Measurements from ENCODE around the gene CCL5. TPM values are rescaled to one million over a fixed set of nuclear protein-coding genes. Genes with fewer than 3 reads are reported as not detected.
A peak's percentile ranks its signal among the peaks of the same experiment; 100 is the strongest.

Gene CCL5
- total RNA-seq, 1 experiment from 2014 or later = 7.0 TPM

- intact Hi-C loops (cut with micrococcal nuclease; ENCODE audit: unreplicated experiment) = no loop called here
- DNase-seq = no peak
- Mint-ChIP-seq H3K4me1 (ENCODE audit: low read depth, unreplicated experiment) (no peaks in the 10 kb centered on the region), H3K36me3 (ENCODE audit: insufficient read depth, unreplicated experiment) (peaks cover 76% of the 10 kb centered on the region), H3K4me3 (ENCODE audit: low read depth, unreplicated experiment) (no peak overlapping the region), H3K27ac (ENCODE audit: unreplicated experiment) (no peak overlapping the region), H3K9me3 (ENCODE audit: low read depth, unreplicated experiment) (no peaks in the 10 kb centered on the region), H3K27me3 (ENCODE audit: unreplicated experiment) (no peaks in the 10 kb centered on the region)
- no peak for TF ChIP-seq CTCF (IDR thresholded peaks at IDR 0.05; ENCODE audit: unreplicated experiment)
- CTCF ChIA-PET = no interaction called here
- no TSS peak for BruUV-seq (replicated peaks)
These were observed 33.2 kb downstream of the CCL5 start for GRCh38 chr17:35847006-35847405.

GRCh38 chr17:35846055-35846809 is 33.9 kb downstream of the CCL5 start:
- intact Hi-C loops (cut with micrococcal nuclease; ENCODE audit: unreplicated experiment) = no loop called here
- peaks cover 78% of the 10 kb centered on the region for H3K36me3 Mint-ChIP-seq (ENCODE audit: insufficient read depth, unreplicated experiment)
- no TSS peak for BruUV-seq (replicated peaks)
- no peak overlapping the region for H3K27ac Mint-ChIP-seq (ENCODE audit: unreplicated experiment)
- CTCF ChIA-PET = no interaction called here
- H3K4me3 Mint-ChIP-seq (ENCODE audit: low read depth, unreplicated experiment) = no peak overlapping the region
- TF ChIP-seq CTCF (IDR thresholded peaks at IDR 0.05; ENCODE audit: unreplicated experiment) = no peak
- DNase-seq = no peak
- no peaks in the 10 kb centered on the region for H3K27me3 Mint-ChIP-seq (ENCODE audit: unreplicated experiment)
- H3K9me3 Mint-ChIP-seq (ENCODE audit: low read depth, unreplicated experiment) = no peaks in the 10 kb centered on the region
- H3K4me1 Mint-ChIP-seq (ENCODE audit: low read depth, unreplicated experiment) = no peaks in the 10 kb centered on the region

GRCh38 chr17:35844547-35844946 is 35.6 kb downstream of the CCL5 start:
- H3K27me3 Mint-ChIP-seq (ENCODE audit: unreplicated experiment) = no peaks in the 10 kb centered on the region
- CTCF ChIA-PET = no interaction called here
- BruUV-seq (replicated peaks) = TSS peak; percentile 77
- intact Hi-C loops (cut with micrococcal nuclease; ENCODE audit: unreplicated experiment) = no loop called here
- H3K4me1 Mint-ChIP-seq (ENCODE audit: low read depth, unreplicated experiment) = no peaks in the 10 kb centered on the region
- no peak overlapping the region for H3K4me3 Mint-ChIP-seq (ENCODE audit: low read depth, unreplicated experiment)
- no peaks in the 10 kb centered on the region for H3K9me3 Mint-ChIP-seq (ENCODE audit: low read depth, unreplicated experiment)
- no peak for TF ChIP-seq CTCF (IDR thresholded peaks at IDR 0.05; ENCODE audit: unreplicated experiment)
- peaks cover 84% of the 10 kb centered on the region for H3K36me3 Mint-ChIP-seq (ENCODE audit: insufficient read depth, unreplicated experiment)
- no peak overlapping the region for H3K27ac Mint-ChIP-seq (ENCODE audit: unreplicated experiment)
- no peak for DNase-seq

- H3K4me3 Mint-ChIP-seq (ENCODE audit: low read depth, unreplicated experiment) = no peak overlapping the region
- no peaks in the 10 kb centered on the region for H3K9me3 Mint-ChIP-seq (ENCODE audit: low read depth, unreplicated experiment)
- H3K4me1 Mint-ChIP-seq (ENCODE audit: low read depth, unreplicated experiment) = no peaks in the 10 kb centered on the region
- DNase-seq = no peak
- no peak for TF ChIP-seq CTCF (IDR thresholded peaks at IDR 0.05; ENCODE audit: unreplicated experiment)
- CTCF ChIA-PET = no interaction called here
- no peak overlapping the region for H3K27ac Mint-ChIP-seq (ENCODE audit: unreplicated experiment)
- no peaks in the 10 kb centered on the region for H3K27me3 Mint-ChIP-seq (ENCODE audit: unreplicated experiment)
- no TSS peak for BruUV-seq (replicated peaks)
- intact Hi-C loops (cut with micrococcal nuclease; ENCODE audit: unreplicated experiment) = no loop called here
- peaks cover 82% of the 10 kb centered on the region for H3K36me3 Mint-ChIP-seq (ENCODE audit: insufficient read depth, unreplicated experiment)
These were observed 36.5 kb downstream of the CCL5 start for GRCh38 chr17:35843698-35844097.
